ENCODE results near the gene SELENOS. TPM values are rescaled to one million over a fixed set of nuclear protein-coding genes. Genes with fewer than 3 reads are reported as not detected.

The SELENOS gene
- total RNA-seq, 1 donor from 2014 or later, result 78.5 TPM

DNA sequence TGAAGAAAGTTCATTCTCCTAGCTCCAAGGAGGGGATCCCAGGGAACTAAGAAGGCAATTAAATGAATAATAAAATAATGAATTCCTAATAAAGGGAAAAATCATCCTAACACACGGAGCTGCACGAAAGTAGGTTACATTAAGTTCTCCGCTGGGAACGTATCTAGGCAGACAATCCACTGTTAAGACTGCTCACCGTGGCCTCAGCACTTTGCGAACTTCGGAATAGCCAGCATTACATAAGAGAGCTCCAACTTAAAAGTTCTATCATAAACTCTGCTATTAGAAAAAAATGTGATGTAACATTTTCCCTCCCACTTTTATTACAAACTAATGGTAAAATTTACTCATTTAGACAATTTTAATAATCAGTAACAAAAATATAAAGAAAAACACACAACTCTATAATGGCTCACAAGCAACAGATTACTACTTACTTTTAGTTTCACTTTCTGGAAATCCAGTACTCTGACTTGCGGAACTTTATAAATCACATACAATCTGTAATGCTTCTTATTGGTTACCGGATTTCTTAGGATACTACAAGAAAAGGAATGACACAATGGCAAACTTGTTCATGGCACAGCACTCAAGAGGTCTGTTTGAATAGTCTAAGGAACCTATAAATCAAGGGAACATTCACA is 9.3 kb upstream of the SELENOS start:
- Histone ChIP-seq H3K27me3 (no peaks in the 10 kb centered on the region), H3K36me3 (peaks cover 65% of the 10 kb centered on the region), H3K27ac (no peak overlapping the region), H3K4me3 (no peak overlapping the region), H3K4me1 (no peaks in the 10 kb centered on the region), H3K9me3 (no peaks in the 10 kb centered on the region)
- intact Hi-C loops (cut with DNase I), result no loop called here
- DNase-seq (no peak), ATAC-seq (no peak)
- TF ChIP-seq, protein P1, sequence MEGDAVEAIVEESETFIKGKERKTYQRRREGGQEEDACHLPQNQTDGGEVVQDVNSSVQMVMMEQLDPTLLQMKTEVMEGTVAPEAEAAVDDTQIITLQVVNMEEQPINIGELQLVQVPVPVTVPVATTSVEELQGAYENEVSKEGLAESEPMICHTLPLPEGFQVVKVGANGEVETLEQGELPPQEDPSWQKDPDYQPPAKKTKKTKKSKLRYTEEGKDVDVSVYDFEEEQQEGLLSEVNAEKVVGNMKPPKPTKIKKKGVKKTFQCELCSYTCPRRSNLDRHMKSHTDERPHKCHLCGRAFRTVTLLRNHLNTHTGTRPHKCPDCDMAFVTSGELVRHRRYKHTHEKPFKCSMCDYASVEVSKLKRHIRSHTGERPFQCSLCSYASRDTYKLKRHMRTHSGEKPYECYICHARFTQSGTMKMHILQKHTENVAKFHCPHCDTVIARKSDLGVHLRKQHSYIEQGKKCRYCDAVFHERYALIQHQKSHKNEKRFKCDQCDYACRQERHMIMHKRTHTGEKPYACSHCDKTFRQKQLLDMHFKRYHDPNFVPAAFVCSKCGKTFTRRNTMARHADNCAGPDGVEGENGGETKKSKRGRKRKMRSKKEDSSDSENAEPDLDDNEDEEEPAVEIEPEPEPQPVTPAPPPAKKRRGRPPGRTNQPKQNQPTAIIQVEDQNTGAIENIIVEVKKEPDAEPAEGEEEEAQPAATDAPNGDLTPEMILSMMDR (IDR thresholded peaks at IDR 0.05), result no peak

DNA sequence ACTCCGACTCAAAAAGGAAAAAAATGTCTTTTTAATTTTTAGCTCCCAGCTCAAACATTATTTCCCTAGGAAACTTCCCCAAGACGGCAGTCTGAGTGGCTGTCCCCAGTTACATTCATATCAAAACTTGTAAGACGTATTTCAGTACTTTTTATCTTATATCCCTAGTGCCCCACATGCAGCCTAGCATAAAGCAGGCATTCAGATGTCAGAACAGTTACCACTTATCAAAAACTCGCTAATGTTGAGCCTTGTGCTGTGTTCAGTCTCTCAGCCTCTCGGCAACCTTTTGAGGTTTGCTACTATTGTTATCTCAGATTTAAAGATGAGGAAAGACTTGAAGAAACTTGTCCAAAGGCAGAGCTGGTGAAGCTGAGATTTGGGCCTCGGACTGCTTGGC is 6.6 kb upstream of the SELENOS start:
- H3K4me3 ChIP-seq, result no peak overlapping the region
- no peaks in the 10 kb centered on the region for H3K9me3 ChIP-seq
- ATAC-seq, result no peak
- intact Hi-C loops (cut with DNase I), result no loop called here
- no peaks in the 10 kb centered on the region for H3K4me1 ChIP-seq
- no peak for DNase-seq
- no peaks in the 10 kb centered on the region for H3K27me3 ChIP-seq
- H3K27ac ChIP-seq, result no peak overlapping the region
- TF ChIP-seq, protein P1 (IDR thresholded peaks at IDR 0.05), result no peak
- peaks cover 87% of the 10 kb centered on the region for H3K36me3 ChIP-seq

- DNase-seq, result no peak
- H3K36me3 ChIP-seq, result peaks cover 67% of the 10 kb centered on the region
- TF ChIP-seq, protein P1 (IDR thresholded peaks at IDR 0.05), result no peak
- no peaks in the 10 kb centered on the region for H3K9me3 ChIP-seq
- intact Hi-C loops (cut with DNase I), result no loop called here
- H3K4me1 ChIP-seq, result peaks cover 20% of the 10 kb centered on the region
- no peak for ATAC-seq
- no peaks in the 10 kb centered on the region for H3K27me3 ChIP-seq
- no peak overlapping the region for H3K4me3 ChIP-seq
- H3K27ac ChIP-seq, result no peak overlapping the region
Observed at GRCh38 chr15:101280007-101280406, 2.7 kb upstream of the SELENOS start.

- Histone ChIP-seq H3K4me1 (peaks cover 20% of the 10 kb centered on the region), H3K36me3 (peaks cover 69% of the 10 kb centered on the region), H3K27me3 (no peaks in the 10 kb centered on the region), H3K9me3 (no peaks in the 10 kb centered on the region), H3K27ac (peak overlapping the region; percentile 69), H3K4me3 (peak overlapping the region; percentile 87)
- TF ChIP-seq, protein P1 (IDR thresholded peaks at IDR 0.05), result no peak
- intact Hi-C loops (cut with DNase I), result no loop called here
- DNase-seq, result no peak
- ATAC-seq, result no peak
Observed at GRCh38 chr15:101277943-101278564, 769 bp upstream of the SELENOS start.

- ATAC-seq (no peak), DNase-seq (no peak)
- TF ChIP-seq, protein P1 (IDR thresholded peaks at IDR 0.05), result peak; percentile 20
- H3K4me3 ChIP-seq, result peak overlapping the region; percentile 87
- H3K4me1 ChIP-seq, result peaks cover 20% of the 10 kb centered on the region
- peak overlapping the region; percentile 94 for H3K27ac ChIP-seq
- H3K27me3 ChIP-seq, result no peaks in the 10 kb centered on the region
- H3K36me3 ChIP-seq, result peaks cover 69% of the 10 kb centered on the region
- intact Hi-C loops (cut with DNase I), result no loop called here
- H3K9me3 ChIP-seq, result no peaks in the 10 kb centered on the region
Observed at GRCh38 chr15:101276501-101277037, 716 bp downstream of the SELENOS start.

All from upper lobe of right lung (tissue), 1 donor.